22Rv1 (cell line): ENCODE results near the gene LRCH1.

Experiments
- CTCF ChIP-seq: fragments of 450-650 bp; IDR thresholded peaks from 2 replicates; pipeline ENCODE4 v1.5.1; 2017; ENCODE audit warnings: mild to moderate bottlenecking
- ZFX ChIP-seq: fragments of 450-650 bp; IDR thresholded peaks from 2 replicates; pipeline ENCODE4 v1.6.1; 2017; ENCODE audit warnings: antibody characterized with exemption, borderline replicate concordance

GRCh38 chr13:46679369-46680120, 126.6 kb downstream of the LRCH1 start:
- TF ChIP-seq CTCF (no peak), ZFX (no peak)
